ENCODE results near the gene UBXN1.
A peak's percentile ranks its signal among the peaks of the same experiment; 100 is the strongest.
"Not testable (repeated sequence)": the region's sequence is repeated elsewhere in the genome, so short reads cannot be mapped to it uniquely, and the experiment has no call there.

UBXN1 gene

DNA sequence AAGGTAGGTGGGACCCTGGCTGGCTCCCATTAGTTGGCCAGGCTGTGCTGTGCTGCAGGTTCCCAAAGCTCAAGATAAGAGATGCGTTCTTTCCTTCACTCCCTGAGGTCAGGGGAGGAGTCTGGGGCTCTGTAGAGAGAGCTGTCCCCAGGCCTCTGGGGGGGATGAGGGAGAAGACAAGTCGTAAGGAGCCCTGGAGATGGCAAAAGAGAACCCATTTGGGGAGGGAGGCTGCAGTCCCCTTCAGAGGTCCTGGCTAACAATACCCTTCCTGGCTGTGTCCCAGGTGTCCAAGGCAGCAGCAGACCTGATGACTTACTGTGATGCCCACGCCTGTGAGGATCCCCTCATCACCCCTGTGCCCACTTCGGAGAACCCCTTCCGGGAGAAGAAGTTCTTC, 29.5 kb upstream of the UBXN1 start:
- peak; percentile 48 for DNase-seq (ENCODE audit: low spot score)

DNA sequence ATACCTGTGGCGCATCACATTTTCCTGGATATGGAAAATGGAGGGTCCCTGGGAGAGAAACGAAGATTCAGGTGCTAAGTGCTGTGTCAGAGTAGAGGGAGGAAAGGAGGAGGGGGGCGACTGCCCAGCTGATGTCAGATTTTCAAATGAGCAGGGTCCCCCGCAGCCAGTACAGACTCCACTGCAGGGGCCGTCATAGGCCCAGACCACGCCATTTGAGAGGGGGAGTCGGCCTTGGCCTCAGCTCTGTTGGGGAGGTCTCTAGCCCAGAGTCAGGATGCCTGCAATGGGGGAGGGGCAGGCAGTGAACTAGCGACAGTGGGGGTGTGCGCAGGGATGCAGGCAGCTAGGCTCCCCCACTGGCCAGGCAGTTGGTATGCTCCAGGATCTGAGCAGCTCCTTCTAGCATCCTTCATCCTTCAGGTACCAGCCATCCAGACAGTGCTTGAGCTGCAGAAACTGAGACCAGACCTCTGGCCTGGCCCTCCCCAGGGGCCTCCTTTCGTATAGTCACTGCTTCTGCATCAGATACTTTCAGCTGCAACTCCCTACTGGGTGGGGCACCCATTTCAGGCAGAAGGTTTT, 28.5 kb upstream of the UBXN1 start, which contains the start of the genes BSCL2 and GNG3:
BSCL2 (minus strand) TSS at position 148 of the 585 bp plus-strand sequence. CDS start 229 bp downstream, outside the sequence.
GNG3 (plus strand) TSS at position 400 of the 585 bp plus-strand sequence. CDS start 620 bp downstream, outside the sequence.
- DNase-seq (ENCODE audit: low spot score), result peak; percentile 88

GRCh38 chr11:62706850-62707247, 28.0 kb upstream of the UBXN1 start:
- DNase-seq (ENCODE audit: low spot score), result no peak

DNA sequence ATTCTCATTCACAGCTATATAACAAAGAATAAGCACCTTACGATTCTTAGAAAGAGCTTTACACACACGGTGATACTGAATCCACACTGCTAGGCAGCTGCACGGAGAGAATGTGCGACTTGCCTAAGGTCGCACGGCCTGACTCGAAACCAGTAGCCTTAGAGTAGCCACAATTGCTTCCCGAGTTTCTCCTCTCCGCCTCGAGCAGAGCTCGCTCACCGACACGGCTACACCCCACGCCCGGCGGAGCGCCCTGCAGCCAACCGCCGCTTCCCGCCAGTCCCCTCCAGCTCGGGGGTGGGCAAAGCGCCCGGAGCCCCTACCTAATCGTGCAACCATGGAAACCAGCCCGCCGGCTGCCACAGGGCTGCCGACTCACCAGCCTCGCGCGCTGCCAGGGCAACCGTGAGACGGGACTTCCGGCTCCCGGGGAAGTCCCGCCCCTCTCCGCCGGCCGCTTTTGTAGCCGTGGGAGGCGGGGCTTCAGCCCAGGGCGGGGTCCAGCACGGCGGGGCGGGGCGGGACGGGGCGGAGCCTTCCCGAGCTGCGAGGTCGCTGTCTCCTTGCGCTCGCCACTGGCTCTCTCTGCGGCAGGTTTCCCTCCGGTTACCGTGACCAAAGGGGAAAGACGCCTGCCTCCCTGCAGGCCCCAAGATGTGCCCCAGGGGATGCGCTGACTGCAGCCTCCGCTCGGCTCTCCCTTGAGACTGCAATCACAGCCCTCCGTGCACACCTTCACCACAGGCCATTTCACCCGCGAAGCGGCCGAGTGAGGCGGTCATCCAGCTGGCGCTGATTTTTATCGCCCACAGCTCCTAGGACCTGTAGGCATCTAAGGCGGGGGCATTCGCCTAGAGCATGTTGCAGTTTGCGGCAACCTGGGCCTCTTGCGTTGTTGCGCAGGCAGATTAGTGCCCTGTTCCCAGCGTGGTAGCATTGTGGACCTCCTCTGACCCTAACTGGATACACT, 27.3 kb upstream of the UBXN1 start:
- DNase-seq (ENCODE audit: low spot score), result peak; percentile 98

DNA sequence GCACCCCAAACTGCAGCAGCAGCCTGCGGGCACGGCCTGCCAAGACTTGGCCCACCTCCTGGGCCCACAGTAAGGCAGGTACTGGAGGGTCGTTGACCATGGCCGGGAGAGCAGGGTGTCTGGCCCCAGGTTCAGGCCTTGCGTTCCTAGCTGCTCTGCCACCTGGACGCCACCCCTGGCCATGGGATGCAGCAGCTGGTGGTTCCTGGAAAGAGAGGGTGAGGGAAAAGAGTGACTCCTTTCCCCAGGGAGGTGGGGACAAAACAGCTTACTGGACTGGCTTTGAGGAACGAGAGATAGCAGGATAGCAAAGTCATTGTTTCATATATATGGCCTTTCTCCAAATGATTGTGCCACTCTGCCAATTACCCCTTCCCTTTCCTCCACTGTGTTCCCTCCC, 26.5 kb upstream of the UBXN1 start:
- DNase-seq (ENCODE audit: low spot score), result peak; percentile 50

GRCh38 chr11:62703921-62704320, 25.0 kb upstream of the UBXN1 start:
- not testable (repeated sequence) for DNase-seq (ENCODE audit: low spot score)

DNA sequence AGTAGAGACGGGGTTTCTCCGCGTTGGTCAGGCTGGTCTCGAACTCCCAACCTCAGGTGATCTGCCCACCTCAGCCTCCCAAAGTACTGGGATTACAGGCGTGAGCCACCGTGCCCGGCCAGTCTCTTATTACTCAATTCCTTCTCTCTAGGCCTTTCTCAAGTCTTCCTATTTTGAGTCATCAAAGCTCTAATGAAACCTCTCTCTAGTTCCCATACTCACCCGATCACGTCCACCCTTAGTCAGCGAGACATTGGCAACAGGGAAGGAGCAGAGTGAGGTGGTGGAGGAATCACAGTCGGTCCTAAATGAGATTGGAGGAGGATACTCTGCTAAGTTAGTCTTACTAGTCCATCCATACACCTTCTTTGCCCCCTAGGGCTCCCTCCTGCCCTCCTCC, 23.4 kb upstream of the UBXN1 start:
- no peak for DNase-seq (ENCODE audit: low spot score)

GRCh38 chr11:62694455-62695167, 15.7 kb upstream of the UBXN1 start:
- peak; percentile 76 for DNase-seq (ENCODE audit: low spot score)

DNA sequence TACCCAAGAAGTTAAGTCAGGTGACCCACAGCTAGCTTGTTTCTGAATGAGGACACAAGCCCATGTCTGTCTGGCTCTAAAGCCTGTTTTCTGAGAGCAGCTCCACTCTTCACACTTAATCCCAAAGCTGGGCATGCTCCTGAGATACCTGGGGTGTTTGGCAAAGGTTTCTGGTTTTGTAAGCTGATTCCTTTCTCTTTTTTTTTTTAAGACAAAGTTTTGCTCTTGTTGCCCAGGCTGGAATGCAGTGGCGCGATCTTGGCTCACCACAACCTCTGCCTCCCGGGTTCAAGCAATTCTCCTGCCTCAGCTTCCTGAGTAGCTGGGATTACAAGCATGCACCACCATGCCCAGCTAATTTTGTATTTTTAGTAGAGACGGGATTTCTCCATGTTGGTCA, 14.8 kb upstream of the UBXN1 start:
- not testable (repeated sequence) for DNase-seq (ENCODE audit: low spot score)

DNA sequence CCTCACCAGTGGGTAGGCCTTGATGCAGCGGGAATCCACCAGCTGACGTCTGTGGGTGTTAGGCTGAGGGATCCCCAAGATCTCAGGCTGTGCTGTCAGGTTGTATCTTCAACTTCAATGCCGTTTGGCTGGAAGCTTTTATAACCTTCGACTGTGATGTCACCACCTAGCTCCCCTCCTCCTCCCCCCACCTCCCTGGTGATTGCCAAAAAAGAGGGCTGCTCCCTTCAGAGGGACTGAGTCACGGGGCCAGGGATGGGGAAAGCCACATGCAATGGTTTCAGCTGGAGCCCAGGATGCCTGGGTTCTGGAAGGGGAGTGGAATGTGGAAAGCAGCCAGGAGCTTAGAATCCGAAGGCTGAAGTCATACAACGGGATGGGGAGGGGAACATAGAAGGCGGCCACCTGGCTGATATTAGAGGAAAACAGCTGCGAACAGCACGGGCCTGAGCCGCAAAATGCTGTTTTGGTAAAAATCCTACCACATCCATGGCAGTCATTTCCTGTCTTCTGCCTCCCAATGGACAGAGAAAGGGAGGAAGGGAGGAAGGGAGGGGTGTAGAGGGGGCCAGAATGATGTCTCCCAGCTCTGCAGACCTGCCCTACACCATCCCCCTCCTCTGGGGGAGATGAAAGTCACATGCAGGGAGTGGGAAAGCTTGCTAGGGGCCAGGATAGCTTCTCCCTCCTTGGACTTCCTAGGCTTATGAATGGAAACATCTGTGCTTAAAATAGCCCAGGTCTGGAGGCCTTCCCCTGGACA, 10.7 kb upstream of the UBXN1 start, which contains the start of gene LRRN4CL:
LRRN4CL (minus strand) TSS at position 110 of the 763 bp plus-strand sequence. CDS start 1,022 bp downstream, outside the sequence.
- no peak for DNase-seq (ENCODE audit: low spot score)

DNA sequence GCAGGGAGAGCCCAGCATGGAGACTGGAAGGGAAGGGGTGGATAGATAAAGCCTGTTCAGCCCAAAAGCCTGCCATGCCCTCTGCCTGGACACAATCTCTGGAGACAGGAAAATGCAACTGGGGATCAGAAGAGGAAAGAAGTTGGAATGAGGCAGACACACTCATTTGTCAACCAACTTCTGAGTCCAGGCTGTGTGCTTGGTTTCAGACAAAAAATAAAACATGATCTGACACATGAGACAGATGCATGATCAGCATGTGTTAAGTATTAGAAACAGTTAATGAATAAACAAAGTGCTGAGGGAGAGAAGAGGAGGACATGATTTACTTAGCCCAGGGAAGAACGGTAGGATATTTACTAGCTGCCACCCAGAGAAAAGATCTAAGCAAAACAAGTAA, 9.6 kb upstream of the UBXN1 start:
- no peak for DNase-seq (ENCODE audit: low spot score)

DNA sequence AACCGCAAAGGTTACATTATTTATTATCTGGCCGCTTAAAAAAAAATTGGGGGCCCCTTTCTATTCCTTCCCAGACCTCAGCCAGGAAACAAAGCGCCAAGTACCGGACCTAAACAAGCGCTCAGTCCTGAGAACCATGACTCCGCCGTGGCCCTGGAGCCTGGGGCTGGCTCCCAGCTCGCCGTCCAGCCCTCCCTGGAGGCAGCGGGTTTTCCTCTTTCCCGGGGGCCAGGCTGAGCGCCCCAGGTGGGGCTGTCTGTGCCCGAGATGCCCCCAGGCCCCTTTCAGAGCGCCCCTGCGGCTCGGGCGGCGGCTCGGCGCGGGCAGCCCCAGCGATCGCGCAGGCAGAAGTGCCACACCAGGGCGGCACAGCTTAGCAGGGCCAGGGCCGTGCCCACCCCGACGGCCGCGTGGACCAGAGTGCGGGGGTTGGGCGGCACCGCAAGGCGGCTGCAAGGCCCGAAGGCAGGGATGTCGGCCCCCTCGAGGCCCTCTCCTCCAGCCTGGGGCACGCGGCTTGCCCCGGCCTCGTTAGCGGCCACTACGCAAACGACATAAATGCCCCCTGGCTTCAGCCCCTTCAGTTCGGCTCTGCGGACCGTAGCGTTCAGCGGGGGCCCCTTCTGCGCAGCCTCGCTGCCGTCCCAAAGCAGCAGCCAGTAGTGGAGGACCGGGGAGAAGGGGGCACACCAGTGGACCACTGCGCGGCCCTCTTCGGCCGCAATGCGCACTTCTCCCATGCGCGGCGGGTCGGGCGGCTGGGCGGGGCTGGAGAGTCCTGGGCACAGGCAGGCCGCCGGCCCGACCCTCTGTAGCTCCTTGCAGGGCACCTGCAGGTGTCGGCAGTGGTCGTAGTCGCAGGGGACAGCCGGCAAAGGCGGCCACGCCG, 8.9 kb upstream of the UBXN1 start:
- DNase-seq (ENCODE audit: low spot score), result peak; percentile 52

DNA sequence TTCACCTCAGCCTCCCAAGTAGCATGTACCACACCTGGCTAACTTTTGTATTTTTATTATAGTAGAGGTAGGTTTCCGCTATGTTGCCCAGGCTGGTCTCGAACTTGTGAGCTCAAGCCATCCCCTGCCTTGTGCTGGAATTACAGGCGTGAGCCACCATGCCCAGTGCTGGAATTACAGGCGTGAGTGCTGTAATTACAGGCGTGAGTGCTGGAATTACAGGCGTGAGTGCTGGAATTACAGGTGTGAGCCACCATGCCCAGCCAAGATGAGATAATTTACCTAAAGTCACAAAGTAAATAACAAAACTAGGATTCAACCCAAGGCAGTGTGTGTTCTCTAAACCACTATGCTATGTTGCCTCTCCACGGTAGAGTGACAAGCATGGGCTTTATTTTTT, 3.6 kb upstream of the UBXN1 start:
- no peak for DNase-seq (ENCODE audit: low spot score)

GRCh38 chr11:62680825-62681240, 2.0 kb upstream of the UBXN1 start:
- DNase-seq (ENCODE audit: low spot score), result no peak

- no peak for DNase-seq (ENCODE audit: low spot score)
Observed at GRCh38 chr11:62678433-62678769, 472 bp downstream of the UBXN1 start.

GRCh38 chr11:62677714-62678113, 1.2 kb downstream of the UBXN1 start:
- no peak for DNase-seq (ENCODE audit: low spot score)

GRCh38 chr11:62677156-62677555, 1.7 kb downstream of the UBXN1 start:
- no peak for DNase-seq (ENCODE audit: low spot score)

DNA sequence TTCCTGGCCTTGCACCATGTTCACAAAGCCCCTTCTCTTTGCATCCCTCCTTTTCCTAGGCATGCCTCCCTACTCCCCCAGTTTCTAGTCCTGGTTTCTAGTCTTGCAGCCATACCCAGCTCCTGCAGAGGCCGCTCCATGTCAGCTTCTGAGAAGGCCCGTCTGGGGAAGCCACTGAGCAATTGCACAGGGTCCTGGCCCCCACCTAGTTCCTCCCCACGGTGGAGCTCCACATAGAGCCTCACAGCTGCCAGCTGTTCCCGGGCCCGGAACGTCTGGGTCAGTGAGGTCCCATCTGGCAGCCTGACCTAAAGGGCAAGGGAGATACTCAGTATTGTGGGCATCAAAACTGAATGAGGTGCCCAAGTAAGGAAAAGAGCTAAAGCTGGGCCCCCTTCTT, 2.2 kb downstream of the UBXN1 start:
- DNase-seq (ENCODE audit: low spot score), result no peak

DNA sequence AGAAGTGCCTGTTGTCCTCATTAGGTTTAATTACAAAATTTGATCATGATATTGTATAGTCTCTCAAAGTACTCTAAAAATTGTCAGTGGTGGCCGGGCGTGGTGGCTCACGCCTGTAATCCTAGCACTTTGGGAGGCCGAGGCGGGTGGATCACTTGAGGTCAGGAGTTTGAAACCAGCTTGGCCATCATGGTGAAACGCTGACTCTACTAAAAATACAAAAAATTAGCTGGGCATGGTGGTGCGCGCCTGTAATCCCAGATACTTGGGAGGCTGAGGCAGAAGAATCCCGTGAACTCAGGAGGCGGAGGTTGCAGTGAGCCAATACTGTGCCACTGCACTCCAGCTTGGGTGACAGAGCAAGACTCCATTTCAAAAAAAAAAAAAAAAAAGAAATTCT, 3.5 kb downstream of the UBXN1 start:
- DNase-seq (ENCODE audit: low spot score), result not testable (repeated sequence)

- DNase-seq (ENCODE audit: low spot score), result no peak
Observed at GRCh38 chr11:62673196-62673525, 5.7 kb downstream of the UBXN1 start.

All from ecto neural progenitor cell (in vitro differentiated cells).